Measurements from ENCODE around the gene FKBP1B. TPM values are rescaled to one million over a fixed set of nuclear protein-coding genes. Genes with fewer than 3 reads are reported as not detected.
"Not testable (repeated sequence)": the region's sequence is repeated elsewhere in the genome, so short reads cannot be mapped to it uniquely, and the experiment has no call there.

The FKBP1B gene
- polyA plus RNA-seq (2012; ENCODE audit: missing spikeins), result 0.59 TPM

DNA sequence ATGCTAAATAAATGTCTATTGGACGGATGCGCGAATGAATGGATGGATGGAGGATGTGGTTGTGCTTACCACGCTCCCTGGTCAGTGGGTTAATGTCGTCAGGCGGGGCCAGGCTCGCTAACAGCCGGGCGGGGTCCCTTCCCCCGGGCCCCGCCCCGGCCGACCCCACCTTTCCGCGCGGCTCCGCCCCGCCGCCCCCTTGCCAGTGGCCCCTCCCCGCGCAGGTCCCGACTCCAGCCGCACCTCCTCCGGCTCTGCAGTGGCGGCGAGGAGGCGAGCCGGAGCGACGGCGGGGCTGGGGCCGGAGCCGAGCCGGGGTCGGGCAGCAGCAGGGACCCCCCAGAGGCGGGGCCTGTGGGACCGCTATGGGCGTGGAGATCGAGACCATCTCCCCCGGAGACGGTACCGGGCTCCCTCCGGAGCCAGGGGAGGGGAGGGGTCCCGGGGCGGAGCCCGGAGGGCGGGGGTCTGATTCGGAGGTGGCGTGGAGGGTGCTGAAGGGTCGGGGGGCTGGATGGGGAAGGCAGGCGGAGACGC, at the start of gene FKBP1B:
Gene FKBP1B (plus strand): TSS at position 257 of the 537 bp plus-strand sequence. CDS start 109 bp downstream, at position 366.
- FAIRE-seq, result peak; percentile 75
- peak; percentile 34 for DNase-seq (ENCODE audit: insufficient read length)
- TF ChIP-seq POLR2AphosphoS5 (IDR thresholded peaks at IDR 0.05; ENCODE audit: low read depth, low read length), result no peak
- TF ChIP-seq TAF1 (IDR thresholded peaks at IDR 0.05; ENCODE audit: borderline replicate concordance, low read depth, low read length), result no peak
- TF ChIP-seq POLR2A (IDR thresholded peaks at IDR 0.05; ENCODE audit: low read depth, low read length), result no peak

DNA sequence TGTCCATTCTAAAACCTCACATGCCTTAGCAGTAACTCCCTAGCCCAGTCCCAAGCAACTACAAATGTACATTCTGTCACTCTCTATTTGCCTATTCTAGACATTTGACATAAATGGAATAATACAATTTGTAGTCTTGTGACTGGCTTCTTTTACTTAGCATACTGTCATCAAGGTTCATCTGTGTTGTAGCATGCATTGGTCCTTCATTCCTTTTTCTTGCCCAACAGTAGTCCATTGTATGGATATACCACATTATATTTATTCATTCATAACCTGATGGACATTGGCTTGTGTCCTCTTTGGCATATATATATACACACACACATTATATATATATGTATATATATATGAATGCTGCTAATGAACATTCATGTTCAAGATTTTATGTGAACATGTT, 41.8 kb upstream of the FKBP1B start:
- TF ChIP-seq TAF1 (IDR thresholded peaks at IDR 0.05; ENCODE audit: borderline replicate concordance, low read depth, low read length) (no peak), POLR2AphosphoS5 (IDR thresholded peaks at IDR 0.05; ENCODE audit: low read depth, low read length) (no peak), POLR2A (IDR thresholded peaks at IDR 0.05; ENCODE audit: low read depth, low read length) (no peak)
- no peak for DNase-seq (ENCODE audit: insufficient read length)
- FAIRE-seq, result no peak

- TF ChIP-seq POLR2A (IDR thresholded peaks at IDR 0.05; ENCODE audit: low read depth, low read length) (no peak), POLR2AphosphoS5 (IDR thresholded peaks at IDR 0.05; ENCODE audit: low read depth, low read length) (no peak), TAF1 (IDR thresholded peaks at IDR 0.05; ENCODE audit: borderline replicate concordance, low read depth, low read length) (no peak)
- no peak for FAIRE-seq
- DNase-seq (ENCODE audit: insufficient read length), result no peak
These were observed 40.7 kb upstream of the FKBP1B start for GRCh38 chr2:24008672-24009366.

DNA sequence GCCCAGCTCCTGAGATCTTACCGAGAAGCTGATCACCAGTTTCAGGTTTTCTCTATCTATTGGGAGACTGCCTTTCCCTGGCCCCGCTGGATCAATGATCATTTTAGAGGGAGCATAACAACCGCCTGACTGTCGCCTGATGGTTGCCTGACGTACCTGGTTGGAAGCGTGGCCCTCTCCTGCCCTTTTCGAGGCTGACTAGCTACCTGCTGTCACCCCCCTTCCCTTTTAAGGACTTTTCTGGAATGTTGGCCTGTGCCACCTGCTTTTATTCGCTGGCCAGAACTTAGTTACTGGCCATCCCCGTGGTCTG, 40.2 kb upstream of the FKBP1B start:
- no peak for DNase-seq (ENCODE audit: insufficient read length)
- TF ChIP-seq TAF1 (IDR thresholded peaks at IDR 0.05; ENCODE audit: borderline replicate concordance, low read depth, low read length), result no peak
- no peak for TF ChIP-seq POLR2AphosphoS5 (IDR thresholded peaks at IDR 0.05; ENCODE audit: low read depth, low read length)
- no peak for TF ChIP-seq POLR2A (IDR thresholded peaks at IDR 0.05; ENCODE audit: low read depth, low read length)
- no peak for FAIRE-seq

DNA sequence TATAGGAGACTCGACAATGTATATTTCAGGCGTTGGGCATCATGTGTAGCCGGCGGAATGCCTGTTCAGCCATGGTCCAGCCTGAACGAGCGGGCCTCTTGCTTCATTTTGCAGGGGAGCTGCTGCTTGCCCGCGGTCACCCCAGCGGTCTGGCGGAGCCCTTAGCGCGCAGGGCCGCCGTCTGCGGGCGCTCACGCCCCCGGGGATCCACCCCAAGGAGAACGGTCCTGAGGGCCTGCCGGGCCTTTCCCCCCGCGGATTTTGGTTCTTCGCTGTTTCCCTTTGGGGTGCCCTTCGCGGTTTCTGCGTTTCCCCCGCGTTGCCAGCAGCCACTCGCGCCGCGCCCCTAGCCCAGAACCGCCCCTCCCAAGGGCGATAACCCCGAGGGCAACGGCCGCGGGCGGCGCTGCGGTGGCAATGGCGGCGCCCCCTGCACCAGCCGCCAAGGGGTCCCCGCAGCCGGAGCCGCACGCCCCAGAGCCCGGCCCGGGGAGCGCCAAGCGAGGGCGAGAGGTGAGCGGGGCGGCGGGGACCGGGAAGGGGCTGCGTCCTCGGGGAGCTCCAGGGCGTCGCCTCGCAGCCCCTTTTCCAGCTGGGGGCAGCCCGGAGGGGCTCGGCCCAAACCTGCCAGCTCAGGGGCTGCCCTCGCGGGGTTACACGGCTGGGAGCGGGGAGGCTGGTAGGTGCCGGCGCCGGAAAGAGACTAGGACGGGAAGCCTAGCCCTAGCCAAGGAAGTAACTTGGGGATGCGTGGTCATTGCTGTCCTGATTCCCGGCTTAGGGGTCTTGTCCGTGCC, 39.7 kb upstream of the FKBP1B start, which contains the start of gene MFSD2B:
Gene MFSD2B (plus strand): TSS at position 406 of the 797 bp plus-strand sequence. CDS start 12 bp downstream, at position 418.
- DNase-seq (ENCODE audit: insufficient read length) (peak; percentile 41), FAIRE-seq (no peak)
- TF ChIP-seq TAF1 (IDR thresholded peaks at IDR 0.05; ENCODE audit: borderline replicate concordance, low read depth, low read length) (no peak), POLR2AphosphoS5 (IDR thresholded peaks at IDR 0.05; ENCODE audit: low read depth, low read length) (no peak), POLR2A (IDR thresholded peaks at IDR 0.05; ENCODE audit: low read depth, low read length) (no peak)

GRCh38 chr2:24010477-24011249, 38.9 kb upstream of the FKBP1B start:
- TF ChIP-seq POLR2AphosphoS5 (IDR thresholded peaks at IDR 0.05; ENCODE audit: low read depth, low read length) (no peak), TAF1 (IDR thresholded peaks at IDR 0.05; ENCODE audit: borderline replicate concordance, low read depth, low read length) (no peak), POLR2A (IDR thresholded peaks at IDR 0.05; ENCODE audit: low read depth, low read length) (no peak)
- FAIRE-seq (no peak), DNase-seq (ENCODE audit: insufficient read length) (no peak)

GRCh38 chr2:24011250-24012104, 38.1 kb upstream of the FKBP1B start:
- no peak for TF ChIP-seq TAF1 (IDR thresholded peaks at IDR 0.05; ENCODE audit: borderline replicate concordance, low read depth, low read length)
- TF ChIP-seq POLR2A (IDR thresholded peaks at IDR 0.05; ENCODE audit: low read depth, low read length), result no peak
- TF ChIP-seq POLR2AphosphoS5 (IDR thresholded peaks at IDR 0.05; ENCODE audit: low read depth, low read length), result no peak
- FAIRE-seq, result no peak
- DNase-seq (ENCODE audit: insufficient read length), result no peak

DNA sequence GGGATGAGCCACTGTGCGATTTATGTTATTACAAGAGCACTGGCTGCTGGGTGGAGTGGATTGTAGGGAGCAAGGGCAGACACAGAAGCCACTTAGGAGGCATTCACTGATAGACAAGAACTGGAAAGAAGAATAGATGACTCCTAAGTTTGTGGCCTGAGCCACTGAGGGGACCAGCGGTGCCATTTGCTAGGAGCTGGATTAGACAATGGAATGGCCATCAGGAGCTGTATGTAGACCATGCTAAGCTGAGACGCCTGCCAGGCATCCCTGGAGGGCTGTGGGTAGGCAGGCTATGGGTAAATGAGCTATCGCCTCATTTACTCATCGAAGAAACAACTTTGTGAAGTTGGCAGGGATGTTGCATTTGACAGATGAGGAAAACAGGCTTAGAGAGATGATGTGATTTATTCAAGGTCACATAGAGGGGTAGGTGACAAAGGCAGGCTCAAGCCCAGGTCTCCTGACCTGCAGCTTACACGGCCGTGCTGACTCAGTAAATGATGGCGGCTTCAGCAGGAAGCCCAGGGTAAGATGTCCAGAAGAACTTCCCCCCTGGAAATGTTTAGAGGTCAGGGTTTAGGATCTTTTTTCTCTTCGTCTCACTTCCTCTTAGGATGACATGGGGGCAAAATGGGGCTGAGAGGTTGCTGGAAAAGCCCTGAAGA, 36.9 kb upstream of the FKBP1B start:
- TF ChIP-seq POLR2A (IDR thresholded peaks at IDR 0.05; ENCODE audit: low read depth, low read length) (no peak), POLR2AphosphoS5 (IDR thresholded peaks at IDR 0.05; ENCODE audit: low read depth, low read length) (no peak), TAF1 (IDR thresholded peaks at IDR 0.05; ENCODE audit: borderline replicate concordance, low read depth, low read length) (no peak)
- no peak for FAIRE-seq

GRCh38 chr2:24014902-24015301, 34.6 kb upstream of the FKBP1B start:
- not testable (repeated sequence) for FAIRE-seq; DNase-seq (ENCODE audit: insufficient read length)

More for the DNA sequence above, 36.9 kb upstream of the FKBP1B start:
- no peak for DNase-seq (ENCODE audit: insufficient read length)
